ENCODE results near the gene NTN5. TPM values are rescaled to one million over a fixed set of nuclear protein-coding genes. Genes with fewer than 3 reads are reported as not detected.

Gene NTN5
- total RNA-seq, 1 experiment from 2014 or later, result 2.9 TPM

DNA sequence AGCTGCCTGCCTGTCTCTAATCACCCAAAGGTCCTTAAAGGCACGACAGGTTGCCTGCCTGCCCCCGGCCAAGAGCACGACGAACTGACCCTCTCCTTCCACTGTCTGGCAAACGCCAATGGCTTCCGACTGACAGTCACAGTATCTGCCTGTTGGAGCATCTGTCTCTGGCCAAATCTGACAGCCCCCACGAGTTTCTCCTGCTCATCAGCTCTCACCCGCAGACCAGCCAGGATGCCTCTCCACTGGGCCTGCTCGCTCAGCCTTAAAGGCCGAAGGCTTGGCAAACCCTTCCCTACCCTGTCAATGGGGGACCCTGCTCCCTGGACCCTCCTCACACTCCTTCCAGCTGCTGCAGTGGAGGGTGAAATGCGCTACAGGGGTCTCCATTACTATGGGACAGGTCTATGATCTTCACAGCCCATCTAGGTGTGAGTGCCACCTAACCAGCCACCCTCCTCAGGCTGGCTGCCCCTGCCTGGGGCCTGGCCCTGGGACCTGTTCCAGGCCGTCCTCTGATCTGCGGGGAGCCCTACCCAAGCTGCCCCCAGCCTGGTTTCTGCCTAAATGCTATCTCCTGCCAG lies 58.9 kb downstream of the NTN5 start:
- no TSS peak for BruUV-seq (replicated peaks)
- Histone ChIP-seq H2AFZ (no peak overlapping the region), H3K4me1 (replicated peaks; ENCODE audit: insufficient read depth) (peaks cover 42% of the 10 kb centered on the region), H3K36me3 (ENCODE audit: low read depth) (peaks cover 35% of the 10 kb centered on the region), H3F3A (ENCODE audit: insufficient read depth, low read depth) (peaks cover 68% of the 10 kb centered on the region), H3K4me2 (peak overlapping the region; percentile 94), H3K79me2 (ENCODE audit: low read depth) (peaks cover 38% of the 10 kb centered on the region), H3K27me3 (ENCODE audit: insufficient read depth, low read depth) (no peaks in the 10 kb centered on the region), H3K4me3 (peak overlapping the region; percentile 92; the same call in 1 of the 2 replicates), H3K9me2 (ENCODE audit: insufficient read depth) (no peaks in the 10 kb centered on the region), H3K27ac (peak overlapping the region; percentile 91), H4K20me1 (ENCODE audit: insufficient read depth) (peaks cover 34% of the 10 kb centered on the region), H3K9me3 (ENCODE audit: insufficient read depth, low read depth) (no peaks in the 10 kb centered on the region)
- no peak for DNase-seq
- POLR2A ChIA-PET (ENCODE audit: unreplicated experiment), result no interaction called here
- CTCF ChIA-PET, result interaction anchor here (1.8 kb wide), 1 partner anchor 25 kb away, joined by 5 read pairs; no protein-coding TSS in a partner anchor
- intact Hi-C loops (cut with micrococcal nuclease; ENCODE audit: unreplicated experiment), result loop anchor here (2.0 kb wide), 1 partner anchor 25 kb away; no protein-coding TSS in a partner anchor
- no peak for TF ChIP-seq EZH2 (IDR thresholded peaks at IDR 0.05; ENCODE audit: low read depth)
- TF ChIP-seq, protein P1, sequence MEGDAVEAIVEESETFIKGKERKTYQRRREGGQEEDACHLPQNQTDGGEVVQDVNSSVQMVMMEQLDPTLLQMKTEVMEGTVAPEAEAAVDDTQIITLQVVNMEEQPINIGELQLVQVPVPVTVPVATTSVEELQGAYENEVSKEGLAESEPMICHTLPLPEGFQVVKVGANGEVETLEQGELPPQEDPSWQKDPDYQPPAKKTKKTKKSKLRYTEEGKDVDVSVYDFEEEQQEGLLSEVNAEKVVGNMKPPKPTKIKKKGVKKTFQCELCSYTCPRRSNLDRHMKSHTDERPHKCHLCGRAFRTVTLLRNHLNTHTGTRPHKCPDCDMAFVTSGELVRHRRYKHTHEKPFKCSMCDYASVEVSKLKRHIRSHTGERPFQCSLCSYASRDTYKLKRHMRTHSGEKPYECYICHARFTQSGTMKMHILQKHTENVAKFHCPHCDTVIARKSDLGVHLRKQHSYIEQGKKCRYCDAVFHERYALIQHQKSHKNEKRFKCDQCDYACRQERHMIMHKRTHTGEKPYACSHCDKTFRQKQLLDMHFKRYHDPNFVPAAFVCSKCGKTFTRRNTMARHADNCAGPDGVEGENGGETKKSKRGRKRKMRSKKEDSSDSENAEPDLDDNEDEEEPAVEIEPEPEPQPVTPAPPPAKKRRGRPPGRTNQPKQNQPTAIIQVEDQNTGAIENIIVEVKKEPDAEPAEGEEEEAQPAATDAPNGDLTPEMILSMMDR (conservative IDR thresholded peaks at IDR 0.05), result no peak

DNA sequence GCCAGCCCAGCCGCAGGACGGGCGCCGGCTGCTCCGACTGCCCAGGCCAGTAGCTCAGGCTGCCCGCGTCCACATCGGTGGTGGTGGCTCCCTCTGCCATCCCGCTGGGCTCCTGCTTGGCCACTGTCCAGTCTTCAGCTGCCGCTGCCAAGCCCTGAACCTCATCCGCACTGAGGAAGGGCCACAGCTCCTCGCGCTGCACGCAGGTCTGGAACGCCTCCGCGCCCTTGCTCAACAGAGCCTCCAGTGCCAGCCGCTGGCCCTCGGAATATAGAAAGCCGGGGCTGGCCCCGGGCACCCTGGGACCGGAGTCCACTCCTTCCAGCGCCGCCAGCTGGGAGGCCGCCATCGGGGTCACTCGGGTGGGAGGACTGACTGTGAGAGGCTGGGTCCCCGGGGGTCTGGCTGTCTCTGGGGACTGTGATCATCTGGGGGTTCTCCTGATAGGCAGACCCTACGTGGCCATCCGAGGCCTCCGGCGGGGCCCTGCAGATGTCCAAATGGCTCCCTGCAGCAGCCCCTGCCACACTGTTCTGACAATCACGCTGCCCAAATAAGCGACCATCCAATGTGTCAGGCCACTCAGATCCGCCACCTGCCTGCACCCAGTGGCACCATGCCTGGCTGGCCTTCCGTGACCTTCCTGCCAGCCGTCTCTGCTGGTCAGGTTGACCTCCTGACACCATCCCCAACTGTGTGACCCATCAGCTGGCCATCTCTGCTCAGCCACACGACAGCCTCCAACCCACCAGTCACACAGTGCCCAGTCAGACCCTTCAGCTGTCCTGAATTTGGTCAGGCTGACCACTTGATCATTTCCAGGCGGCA lies 59.6 kb downstream of the NTN5 start:
- H3K36me3 ChIP-seq (ENCODE audit: low read depth), result peaks cover 31% of the 10 kb centered on the region

DNA sequence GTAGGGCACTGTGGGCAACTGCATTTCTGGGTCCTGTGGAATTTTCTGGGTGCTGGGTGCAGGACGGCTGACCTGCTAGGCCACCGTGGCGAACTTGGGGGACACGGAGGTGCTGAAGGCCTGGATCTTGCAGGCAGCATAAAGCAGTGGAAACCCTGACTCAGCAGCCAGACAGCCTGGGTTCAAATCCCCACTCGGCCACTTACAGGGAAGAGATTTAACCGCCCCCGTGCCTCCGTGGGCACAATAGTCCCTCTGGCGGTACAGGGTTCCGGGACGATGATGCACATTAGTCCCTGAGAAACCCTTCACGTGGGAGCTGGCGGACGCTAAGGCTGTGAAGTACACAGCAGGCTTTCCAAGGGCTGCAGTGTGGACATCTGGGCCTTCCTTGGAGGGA lies 60.9 kb downstream of the NTN5 start:
- POLR2A ChIA-PET (ENCODE audit: unreplicated experiment), result no interaction called here
- H2AFZ ChIP-seq, result no peak overlapping the region

More for the DNA sequence above, 59.6 kb downstream of the NTN5 start:
- H3K4me3 ChIP-seq, result no peak overlapping the region
- H3K27ac ChIP-seq, result no peak overlapping the region
- H3K4me1 ChIP-seq (replicated peaks; ENCODE audit: insufficient read depth), result peaks cover 42% of the 10 kb centered on the region
- no peak for TF ChIP-seq EZH2 (IDR thresholded peaks at IDR 0.05; ENCODE audit: low read depth)
- TF ChIP-seq, protein P1 (conservative IDR thresholded peaks at IDR 0.05), result no peak
- no peaks in the 10 kb centered on the region for H3K9me2 ChIP-seq (ENCODE audit: insufficient read depth)
- H4K20me1 ChIP-seq (ENCODE audit: insufficient read depth), result peaks cover 32% of the 10 kb centered on the region
- H3F3A ChIP-seq (ENCODE audit: insufficient read depth, low read depth), result peaks cover 61% of the 10 kb centered on the region
- ChIA-PET CTCF (no interaction called here), POLR2A (ENCODE audit: unreplicated experiment) (no interaction called here)
- intact Hi-C loops (cut with micrococcal nuclease; ENCODE audit: unreplicated experiment), result no loop called here
- DNase-seq, result no peak
- peak overlapping the region; percentile 94; the same call in 1 of the 2 replicates for H3K4me2 ChIP-seq
- no peaks in the 10 kb centered on the region for H3K27me3 ChIP-seq (ENCODE audit: insufficient read depth, low read depth)
- no peak overlapping the region for H2AFZ ChIP-seq
- no peaks in the 10 kb centered on the region for H3K9me3 ChIP-seq (ENCODE audit: insufficient read depth, low read depth)
- peaks cover 31% of the 10 kb centered on the region for H3K79me2 ChIP-seq (ENCODE audit: low read depth)
- no TSS peak for BruUV-seq (replicated peaks)

More for the DNA sequence above, 60.9 kb downstream of the NTN5 start:
- CTCF ChIA-PET, result no interaction called here
- no peak for DNase-seq
- H3F3A ChIP-seq (ENCODE audit: insufficient read depth, low read depth), result peaks cover 51% of the 10 kb centered on the region
- H3K4me3 ChIP-seq, result no peak overlapping the region
- peaks cover 32% of the 10 kb centered on the region for H3K4me1 ChIP-seq (replicated peaks; ENCODE audit: insufficient read depth)
- no peak for TF ChIP-seq EZH2 (IDR thresholded peaks at IDR 0.05; ENCODE audit: low read depth)
- TF ChIP-seq, protein P1 (conservative IDR thresholded peaks at IDR 0.05), result no peak
- H3K4me2 ChIP-seq, result no peak overlapping the region
- no peaks in the 10 kb centered on the region for H3K27me3 ChIP-seq (ENCODE audit: insufficient read depth, low read depth)
- peaks cover 17% of the 10 kb centered on the region; the same call in 1 of the 2 replicates for H3K36me3 ChIP-seq (ENCODE audit: low read depth)
- no peak overlapping the region for H3K27ac ChIP-seq
- no peaks in the 10 kb centered on the region for H3K9me3 ChIP-seq (ENCODE audit: insufficient read depth, low read depth)
- no peaks in the 10 kb centered on the region for H3K9me2 ChIP-seq (ENCODE audit: insufficient read depth)
- intact Hi-C loops (cut with micrococcal nuclease; ENCODE audit: unreplicated experiment), result no loop called here
- peaks cover 18% of the 10 kb centered on the region for H4K20me1 ChIP-seq (ENCODE audit: insufficient read depth)
- BruUV-seq (replicated peaks), result no TSS peak
- peaks cover 18% of the 10 kb centered on the region for H3K79me2 ChIP-seq (ENCODE audit: low read depth)

Other genes starting within 250 kb of the NTN5 start
- 35.5 and 44.2 TPM in 2 replicates for gene GRWD1, start 227.0 kb downstream of the NTN5 start, total RNA-seq (2021)
- 5.4 and 8.3 TPM in 2 replicates for gene KCNJ14, start 217.4 kb downstream of the NTN5 start, total RNA-seq (2021)
- gene CYTH2, start 203.6 kb downstream of the NTN5 start, total RNA-seq (2021), result 74.4 and 93.0 TPM in 2 replicates
- 13.9 and 19.6 TPM in 2 replicates for gene LMTK3, start 161.2 kb downstream of the NTN5 start, total RNA-seq (2021)
- 4.4 and 6.2 TPM in 2 replicates for gene SULT2B1, start 120.8 kb downstream of the NTN5 start, total RNA-seq (2021)
- gene SPACA4, start 66.3 kb downstream of the NTN5 start, total RNA-seq (2021), result not detected in 2 replicates
- 12.3 and 17.4 TPM in 2 replicates for gene FAM83E, start 57.9 kb downstream of the NTN5 start, total RNA-seq (2021)
- gene RPL18, start 53.8 kb downstream of the NTN5 start, total RNA-seq (2021), result 1,618 and 1,710 TPM in 2 replicates
- 18.4 and 20.0 TPM in 2 replicates for gene SPHK2, start 53.5 kb downstream of the NTN5 start, total RNA-seq (2021)
- gene DBP, start 35.6 kb downstream of the NTN5 start, total RNA-seq (2021), result 48.2 and 48.6 TPM in 2 replicates
- gene CA11, start 26.8 kb downstream of the NTN5 start, total RNA-seq (2021), result 11.0 and 12.2 TPM in 2 replicates
- gene FUT2, start 23.0 kb upstream of the NTN5 start, total RNA-seq (2021), result 8.7 and 9.6 TPM in 2 replicates
- gene MAMSTR, start 46.7 kb upstream of the NTN5 start, total RNA-seq (2021), result 2.6 and 3.9 TPM in 2 replicates
- gene RASIP1, start 67.6 kb upstream of the NTN5 start, total RNA-seq (2021), result 1.3 and 1.4 TPM in 2 replicates
- gene IZUMO1, start 73.9 kb upstream of the NTN5 start, total RNA-seq (2021), result 2.2 and 3.0 TPM in 2 replicates
- 7.9 and 9.6 TPM in 2 replicates for gene FUT1, start 79.6 kb upstream of the NTN5 start, total RNA-seq (2021)
- gene FGF21, start 82.5 kb upstream of the NTN5 start, total RNA-seq (2021), result 0.41 and 0.78 TPM in 2 replicates
- gene BCAT2, start 138.0 kb upstream of the NTN5 start, total RNA-seq (2021), result 69.7 and 70.5 TPM in 2 replicates
- 20.7 and 33.6 TPM in 2 replicates for gene HSD17B14, start 163.5 kb upstream of the NTN5 start, total RNA-seq (2021)
- 0.79 and 1.8 TPM in 2 replicates for gene PLEKHA4, start 195.6 kb upstream of the NTN5 start, total RNA-seq (2021)
- gene PPP1R15A, start 199.4 kb upstream of the NTN5 start, total RNA-seq (2021), result 49.5 and 53.6 TPM in 2 replicates
- not detected in 2 replicates for gene TULP2, start 225.7 kb upstream of the NTN5 start, total RNA-seq (2021)
- gene NUCB1, start 227.3 kb upstream of the NTN5 start, total RNA-seq (2021), result 185 and 216 TPM in 2 replicates